Measurements from ENCODE around the gene EIF3B. TPM values are rescaled to one million over a fixed set of nuclear protein-coding genes. Genes with fewer than 3 reads are reported as not detected.
"Not testable (repeated sequence)": the region's sequence is repeated elsewhere in the genome, so short reads cannot be mapped to it uniquely, and the experiment has no call there.

The EIF3B gene
- total RNA-seq (2014; rRNA removed; shearing (Covaris generic)): 314 and 319 TPM in 2 replicates

DNA sequence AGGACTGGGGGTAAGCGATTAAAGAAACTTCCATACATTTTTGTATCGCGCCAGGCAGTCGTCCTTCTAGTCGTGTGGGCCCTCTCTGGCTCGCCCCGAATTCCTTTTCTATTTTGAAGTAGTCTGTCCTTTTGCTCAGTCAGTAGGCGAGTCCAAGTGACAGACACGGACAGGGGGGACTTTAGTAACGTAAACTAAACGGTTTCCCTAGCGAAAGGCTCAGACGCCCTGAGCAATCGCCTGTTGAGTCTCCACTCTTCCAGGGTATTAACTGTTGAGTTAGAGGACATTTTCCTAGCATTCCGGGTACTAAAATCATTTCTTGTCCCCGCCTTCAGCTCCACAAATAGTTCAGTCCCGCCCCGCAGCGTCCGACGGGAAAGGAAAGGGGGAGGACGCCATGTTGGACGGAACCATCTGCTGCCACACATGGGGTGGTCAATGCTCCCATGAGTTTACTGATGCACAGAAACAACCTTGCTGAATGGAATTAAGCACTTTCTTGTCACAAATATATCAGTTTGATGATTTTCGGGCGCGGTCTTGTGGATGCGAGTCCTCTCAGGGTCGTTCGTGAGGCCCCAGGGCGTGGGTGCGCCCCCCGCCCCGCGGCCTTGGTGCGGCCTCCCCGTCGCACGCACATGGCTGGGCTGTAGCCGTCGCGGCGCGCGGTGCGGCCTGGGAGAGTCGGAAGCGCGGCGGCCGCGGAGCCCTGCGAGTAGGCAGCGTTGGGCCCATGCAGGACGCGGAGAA lies at the start of gene EIF3B:
EIF3B (plus strand) TSS at position 642 of the 753 bp plus-strand sequence; CDS start at position 737, 95 bp downstream.
- DNase-seq: peak; percentile 96
- Histone ChIP-seq H3K36me3 (replicated peaks; ENCODE audit: control insufficient read depth, insufficient read depth, low read length) (peaks cover 6% of the 10 kb centered on the region), H3K27me3 (ENCODE audit: control insufficient read depth, insufficient read depth, low read length) (no peaks in the 10 kb centered on the region)

GRCh38 chr7:2305258-2305657 lies 49.4 kb upstream of the EIF3B start:
- not testable (repeated sequence) for DNase-seq; H3K27me3 ChIP-seq (ENCODE audit: control insufficient read depth, insufficient read depth, low read length); H3K4me3 ChIP-seq (ENCODE audit: insufficient read depth, low read depth, low read length); H3K36me3 ChIP-seq (replicated peaks; ENCODE audit: control insufficient read depth, insufficient read depth, low read length)

More for the DNA sequence above, at the start of gene EIF3B:
- H3K4me3 ChIP-seq (ENCODE audit: insufficient read depth, low read depth, low read length): peak within 1 kb of the TSS; percentile 99

DNA sequence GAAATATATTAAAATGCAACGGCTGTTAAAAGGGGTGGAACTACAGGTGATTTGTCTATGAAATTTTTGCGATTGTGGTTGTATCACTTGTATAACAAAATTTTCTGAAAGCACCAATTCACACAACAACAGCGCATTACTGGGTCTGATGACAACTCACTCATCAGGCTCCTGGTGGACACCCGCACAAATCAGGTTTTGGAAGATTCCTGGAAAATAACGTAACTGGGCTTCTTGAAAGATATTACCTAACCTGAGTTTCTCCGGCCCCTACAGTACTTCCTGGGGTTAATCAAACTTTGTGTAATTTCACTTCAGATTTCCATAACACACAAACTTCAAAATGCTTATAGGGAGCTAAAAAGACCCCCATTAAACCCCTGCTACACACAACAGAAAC lies 47.9 kb upstream of the EIF3B start:
- H3K36me3 ChIP-seq (replicated peaks; ENCODE audit: control insufficient read depth, insufficient read depth, low read length): no peaks in the 10 kb centered on the region
- DNase-seq: no peak
- no peaks in the 10 kb centered on the region for H3K27me3 ChIP-seq (ENCODE audit: control insufficient read depth, insufficient read depth, low read length)
- H3K4me3 ChIP-seq (ENCODE audit: insufficient read depth, low read depth, low read length): no peak overlapping the region

GRCh38 chr7:2307690-2308107 lies 46.9 kb upstream of the EIF3B start:
- no peak overlapping the region for H3K4me3 ChIP-seq (ENCODE audit: insufficient read depth, low read depth, low read length)
- no peaks in the 10 kb centered on the region for H3K27me3 ChIP-seq (ENCODE audit: control insufficient read depth, insufficient read depth, low read length)
- DNase-seq: peak; percentile 35
- H3K36me3 ChIP-seq (replicated peaks; ENCODE audit: control insufficient read depth, insufficient read depth, low read length): no peaks in the 10 kb centered on the region

DNA sequence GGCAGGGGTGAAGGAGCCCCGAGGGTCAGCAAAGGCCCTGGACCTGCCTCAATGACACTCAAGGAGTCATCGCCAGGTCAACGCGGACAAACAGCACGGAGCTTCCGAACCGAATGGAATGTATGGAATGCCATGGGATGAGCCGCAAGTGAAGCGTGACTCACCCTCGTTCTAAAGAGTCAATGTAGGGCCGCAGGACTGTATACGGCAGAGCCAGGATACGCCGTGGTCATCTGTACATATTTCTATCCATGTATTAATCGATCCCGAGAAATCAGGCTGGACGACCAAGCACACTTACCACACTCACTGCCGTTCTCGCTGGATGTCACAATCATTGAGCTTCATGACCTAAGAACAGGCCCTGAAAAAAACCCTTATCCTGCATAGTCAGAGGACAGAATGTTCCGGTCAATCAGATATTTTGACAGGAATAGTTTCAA lies 44.7 kb upstream of the EIF3B start:
- Histone ChIP-seq H3K27me3 (ENCODE audit: control insufficient read depth, insufficient read depth, low read length) (no peaks in the 10 kb centered on the region), H3K4me3 (ENCODE audit: insufficient read depth, low read depth, low read length) (no peak overlapping the region), H3K36me3 (replicated peaks; ENCODE audit: control insufficient read depth, insufficient read depth, low read length) (no peaks in the 10 kb centered on the region)
- peak; percentile 84 for DNase-seq

DNA sequence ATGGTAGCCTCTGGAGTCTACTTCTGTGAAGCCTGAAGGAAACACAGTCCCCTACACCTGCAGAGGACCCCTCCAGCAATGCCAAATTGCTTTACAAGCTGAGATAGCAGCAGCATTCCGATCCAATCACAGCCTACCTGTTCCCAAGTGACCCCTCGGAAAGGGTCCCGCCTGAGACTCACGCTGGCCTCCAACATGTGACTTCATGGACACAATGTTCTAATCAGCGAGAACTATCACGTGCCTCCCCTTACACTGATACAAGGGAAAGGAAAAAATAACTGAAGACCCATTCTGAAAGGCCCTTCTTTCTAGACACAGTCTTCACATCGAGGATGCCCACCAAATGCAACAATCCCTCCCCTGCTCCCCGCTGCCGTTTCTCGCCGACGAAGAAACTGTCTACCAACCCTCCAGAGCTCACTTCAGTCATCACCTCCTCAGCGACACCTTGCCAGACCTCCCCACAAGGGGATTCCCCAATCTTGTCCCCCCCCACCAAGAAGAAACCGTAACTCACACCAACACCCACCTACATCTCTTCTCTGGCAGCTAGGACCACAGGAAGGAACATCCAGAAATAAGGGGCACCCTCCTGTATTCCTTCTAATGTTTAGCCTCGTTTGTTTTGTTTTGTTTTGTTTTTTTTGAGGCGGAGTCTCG lies 42.2 kb upstream of the EIF3B start:
- Histone ChIP-seq H3K27me3 (ENCODE audit: control insufficient read depth, insufficient read depth, low read length) (no peaks in the 10 kb centered on the region), H3K36me3 (replicated peaks; ENCODE audit: control insufficient read depth, insufficient read depth, low read length) (no peaks in the 10 kb centered on the region), H3K4me3 (ENCODE audit: insufficient read depth, low read depth, low read length) (no peak overlapping the region)
- DNase-seq: peak; percentile 43

- DNase-seq: no peak
- Histone ChIP-seq H3K27me3 (ENCODE audit: control insufficient read depth, insufficient read depth, low read length) (no peaks in the 10 kb centered on the region), H3K4me3 (ENCODE audit: insufficient read depth, low read depth, low read length) (peak overlapping the region; percentile 68)
Measured at GRCh38 chr7:2313450-2314208, 41.0 kb upstream of the EIF3B start.

GRCh38 chr7:2314209-2314955 lies 40.2 kb upstream of the EIF3B start, which contains the start of gene SNX8:
SNX8 (minus strand) TSS chr7:2314441; CDS start chr7:2314421, 20 bp downstream.
- no peaks in the 10 kb centered on the region for H3K27me3 ChIP-seq (ENCODE audit: control insufficient read depth, insufficient read depth, low read length)
- H3K4me3 ChIP-seq (ENCODE audit: insufficient read depth, low read depth, low read length): peak within 1 kb of the TSS; percentile 68
- H3K36me3 ChIP-seq (replicated peaks; ENCODE audit: control insufficient read depth, insufficient read depth, low read length): no peaks in the 10 kb centered on the region
- DNase-seq: peak; percentile 99

More at GRCh38 chr7:2313450-2314208, 41.0 kb upstream of the EIF3B start:
- no peaks in the 10 kb centered on the region for H3K36me3 ChIP-seq (replicated peaks; ENCODE audit: control insufficient read depth, insufficient read depth, low read length)

GRCh38 chr7:2314956-2315530 lies 39.6 kb upstream of the EIF3B start:
- H3K27me3 ChIP-seq (ENCODE audit: control insufficient read depth, insufficient read depth, low read length); DNase-seq; H3K4me3 ChIP-seq (ENCODE audit: insufficient read depth, low read depth, low read length); H3K36me3 ChIP-seq (replicated peaks; ENCODE audit: control insufficient read depth, insufficient read depth, low read length): not testable (repeated sequence)

DNA sequence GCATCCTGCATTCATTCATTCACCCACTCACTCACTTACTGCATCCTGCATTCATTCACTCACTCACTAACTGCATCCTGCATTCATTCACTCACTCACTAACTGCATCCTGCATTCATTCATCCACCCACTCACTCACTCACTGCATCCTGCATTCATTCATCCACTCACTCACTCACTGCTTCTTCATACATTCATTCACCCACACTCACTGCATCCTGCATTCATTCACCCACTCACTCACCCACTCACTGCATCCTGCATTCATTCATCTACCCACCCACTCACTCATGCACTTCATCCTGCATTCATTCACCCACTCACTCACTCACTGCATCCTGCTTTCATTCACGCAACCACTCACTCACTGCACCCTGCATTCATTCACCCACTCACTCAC lies 38.8 kb upstream of the EIF3B start:
- Histone ChIP-seq H3K4me3 (ENCODE audit: insufficient read depth, low read depth, low read length) (no peak overlapping the region), H3K36me3 (replicated peaks; ENCODE audit: control insufficient read depth, insufficient read depth, low read length) (no peaks in the 10 kb centered on the region), H3K27me3 (ENCODE audit: control insufficient read depth, insufficient read depth, low read length) (no peaks in the 10 kb centered on the region)
- DNase-seq: no peak

DNA sequence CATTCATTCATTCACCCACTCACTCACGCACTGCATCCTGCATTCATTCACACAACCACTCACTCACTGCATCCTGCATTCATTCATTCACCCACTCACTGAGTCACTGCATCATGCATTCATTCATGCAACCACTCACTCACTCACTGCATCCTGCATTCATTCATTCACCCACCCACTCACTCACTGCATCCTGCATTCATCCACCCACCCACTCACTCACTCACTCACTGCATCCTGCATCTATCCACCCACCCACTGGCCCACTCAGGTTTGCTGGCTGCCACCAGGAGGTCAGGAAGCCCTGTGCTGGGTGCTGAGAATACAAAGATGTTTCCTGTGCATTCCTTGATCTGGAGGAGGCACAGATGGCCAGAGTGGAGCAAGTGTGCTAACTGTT lies 38.0 kb upstream of the EIF3B start:
- no peak for DNase-seq
- no peaks in the 10 kb centered on the region for H3K36me3 ChIP-seq (replicated peaks; ENCODE audit: control insufficient read depth, insufficient read depth, low read length)
- no peaks in the 10 kb centered on the region for H3K27me3 ChIP-seq (ENCODE audit: control insufficient read depth, insufficient read depth, low read length)
- no peak overlapping the region for H3K4me3 ChIP-seq (ENCODE audit: insufficient read depth, low read depth, low read length)

- no peaks in the 10 kb centered on the region for H3K27me3 ChIP-seq (ENCODE audit: control insufficient read depth, insufficient read depth, low read length)
- no peak overlapping the region for H3K4me3 ChIP-seq (ENCODE audit: insufficient read depth, low read depth, low read length)
- H3K36me3 ChIP-seq (replicated peaks; ENCODE audit: control insufficient read depth, insufficient read depth, low read length): no peaks in the 10 kb centered on the region
- DNase-seq: no peak
Measured at GRCh38 chr7:2317556-2318293, 36.9 kb upstream of the EIF3B start.

- H3K27me3 ChIP-seq (ENCODE audit: control insufficient read depth, insufficient read depth, low read length): no peaks in the 10 kb centered on the region
- DNase-seq: peak; percentile 72
- no peaks in the 10 kb centered on the region for H3K36me3 ChIP-seq (replicated peaks; ENCODE audit: control insufficient read depth, insufficient read depth, low read length)
- H3K4me3 ChIP-seq (ENCODE audit: insufficient read depth, low read depth, low read length): no peak overlapping the region
Measured at GRCh38 chr7:2321020-2321419, 33.6 kb upstream of the EIF3B start.

Measured in H7 (cell line).